Choroid plexus epithelial cell (primary cell): ENCODE results near the gene CELF2.

Experiments
- DNase-seq: peaks from one replicate; pipeline ENCODE4 v3.0.0-alpha.2; 2010; ENCODE audit warnings: low read depth
- H3K4me3 ChIP-seq: 2 replicates; pipeline ENCODE4 v1.5.1; 2011; ENCODE audit warnings: low read depth, mild to moderate bottlenecking, control low read depth, low read length, moderate library complexity
- TF ChIP-seq, protein P1 (sequence below): conservative IDR thresholded peaks from 2 replicates; pipeline ENCODE4 v1.5.1; 2011; ENCODE audit warnings: low read depth, mild to moderate bottlenecking, control low read depth, inconsistent platforms, low read length, moderate library complexity

CELF2 gene

DNA sequence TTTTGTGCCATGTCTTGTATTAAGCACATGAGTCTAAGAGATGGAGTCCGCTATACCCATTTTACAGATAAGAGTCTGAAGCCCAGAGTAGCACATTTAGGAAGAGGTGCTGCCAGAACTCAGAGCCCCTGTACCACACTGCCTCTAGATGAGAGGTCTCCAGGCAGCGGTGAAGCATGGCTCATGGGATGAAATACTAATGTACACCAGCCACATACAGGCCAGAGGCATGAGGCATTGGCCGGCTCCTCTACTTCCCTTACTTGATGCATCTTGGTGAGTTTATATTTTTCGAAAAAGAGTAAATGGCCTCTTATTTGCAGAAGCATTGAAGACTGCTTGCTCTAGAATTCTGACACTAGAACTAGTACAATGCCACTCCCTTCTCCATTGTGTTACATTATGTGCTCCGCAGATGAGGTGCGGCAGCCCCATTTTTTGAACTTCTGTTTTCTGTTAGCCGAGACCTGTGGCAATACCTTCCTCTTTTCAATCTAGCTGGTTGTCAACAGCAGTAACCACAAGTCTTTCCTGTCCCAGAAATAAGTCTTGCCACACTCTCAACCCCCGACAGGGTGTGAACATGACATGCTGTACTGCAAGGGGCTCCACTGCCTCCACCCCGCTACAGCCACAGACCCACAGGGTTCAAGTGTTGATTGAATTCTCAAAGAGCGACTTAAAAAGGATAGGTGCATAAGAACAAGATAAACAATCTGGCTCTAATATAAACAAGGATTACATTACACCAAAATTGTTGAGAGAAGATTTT is 145.3 kb downstream of the CELF2 start:
- no peak overlapping the region for H3K4me3 ChIP-seq
- TF ChIP-seq, protein P1, sequence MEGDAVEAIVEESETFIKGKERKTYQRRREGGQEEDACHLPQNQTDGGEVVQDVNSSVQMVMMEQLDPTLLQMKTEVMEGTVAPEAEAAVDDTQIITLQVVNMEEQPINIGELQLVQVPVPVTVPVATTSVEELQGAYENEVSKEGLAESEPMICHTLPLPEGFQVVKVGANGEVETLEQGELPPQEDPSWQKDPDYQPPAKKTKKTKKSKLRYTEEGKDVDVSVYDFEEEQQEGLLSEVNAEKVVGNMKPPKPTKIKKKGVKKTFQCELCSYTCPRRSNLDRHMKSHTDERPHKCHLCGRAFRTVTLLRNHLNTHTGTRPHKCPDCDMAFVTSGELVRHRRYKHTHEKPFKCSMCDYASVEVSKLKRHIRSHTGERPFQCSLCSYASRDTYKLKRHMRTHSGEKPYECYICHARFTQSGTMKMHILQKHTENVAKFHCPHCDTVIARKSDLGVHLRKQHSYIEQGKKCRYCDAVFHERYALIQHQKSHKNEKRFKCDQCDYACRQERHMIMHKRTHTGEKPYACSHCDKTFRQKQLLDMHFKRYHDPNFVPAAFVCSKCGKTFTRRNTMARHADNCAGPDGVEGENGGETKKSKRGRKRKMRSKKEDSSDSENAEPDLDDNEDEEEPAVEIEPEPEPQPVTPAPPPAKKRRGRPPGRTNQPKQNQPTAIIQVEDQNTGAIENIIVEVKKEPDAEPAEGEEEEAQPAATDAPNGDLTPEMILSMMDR = no peak
- DNase-seq = peak; percentile 10

DNA sequence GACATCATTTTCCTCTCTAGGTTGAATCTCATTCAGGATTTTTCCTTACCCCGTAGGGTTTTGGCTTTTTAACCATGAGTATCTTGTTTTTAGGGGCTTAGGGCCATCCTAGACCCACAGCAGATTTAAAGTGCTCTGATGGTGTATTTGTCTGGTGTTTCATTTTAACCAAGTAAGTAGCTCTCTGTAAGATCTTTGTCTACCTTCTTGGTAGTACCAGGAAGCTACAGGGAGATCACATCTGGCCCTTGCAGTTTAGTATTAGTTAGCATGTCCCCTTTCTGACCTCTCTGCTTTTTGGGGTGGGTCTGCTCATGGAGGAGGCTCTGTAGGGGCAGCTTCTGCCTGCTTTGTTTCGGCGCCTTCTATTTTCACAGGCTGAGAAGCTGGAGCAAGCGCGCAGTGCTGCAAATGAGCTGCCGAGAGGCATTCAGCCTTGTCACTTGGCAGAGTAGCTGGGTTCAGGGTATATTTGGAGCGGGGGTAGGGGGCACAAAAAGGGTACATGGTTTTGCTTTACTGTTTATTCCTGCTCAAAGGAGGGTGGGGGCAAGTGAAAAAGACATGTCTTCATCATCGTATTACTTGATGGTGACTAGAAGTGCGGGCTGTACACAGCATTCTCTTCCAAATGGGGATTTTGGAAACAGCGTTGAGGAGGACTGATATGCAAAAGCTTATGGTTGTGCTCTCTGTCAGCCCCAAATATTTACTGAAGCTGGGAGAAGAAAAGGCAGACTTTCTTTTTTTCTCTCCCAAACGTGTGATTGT is 146.3 kb downstream of the CELF2 start:
- DNase-seq = no peak
- TF ChIP-seq, protein P1 = no peak
- H3K4me3 ChIP-seq = no peak overlapping the region

- no peak overlapping the region for H3K4me3 ChIP-seq
- TF ChIP-seq, protein P1 = no peak
- DNase-seq = no peak
Observed at GRCh38 chr10:11164551-11164802, 146.8 kb downstream of the CELF2 start.

- peak overlapping the region; percentile 40 for H3K4me3 ChIP-seq
- TF ChIP-seq, protein P1 = no peak
- DNase-seq = peak; percentile 75
Observed at GRCh38 chr10:11164803-11165590, 147.3 kb downstream of the CELF2 start.

DNA sequence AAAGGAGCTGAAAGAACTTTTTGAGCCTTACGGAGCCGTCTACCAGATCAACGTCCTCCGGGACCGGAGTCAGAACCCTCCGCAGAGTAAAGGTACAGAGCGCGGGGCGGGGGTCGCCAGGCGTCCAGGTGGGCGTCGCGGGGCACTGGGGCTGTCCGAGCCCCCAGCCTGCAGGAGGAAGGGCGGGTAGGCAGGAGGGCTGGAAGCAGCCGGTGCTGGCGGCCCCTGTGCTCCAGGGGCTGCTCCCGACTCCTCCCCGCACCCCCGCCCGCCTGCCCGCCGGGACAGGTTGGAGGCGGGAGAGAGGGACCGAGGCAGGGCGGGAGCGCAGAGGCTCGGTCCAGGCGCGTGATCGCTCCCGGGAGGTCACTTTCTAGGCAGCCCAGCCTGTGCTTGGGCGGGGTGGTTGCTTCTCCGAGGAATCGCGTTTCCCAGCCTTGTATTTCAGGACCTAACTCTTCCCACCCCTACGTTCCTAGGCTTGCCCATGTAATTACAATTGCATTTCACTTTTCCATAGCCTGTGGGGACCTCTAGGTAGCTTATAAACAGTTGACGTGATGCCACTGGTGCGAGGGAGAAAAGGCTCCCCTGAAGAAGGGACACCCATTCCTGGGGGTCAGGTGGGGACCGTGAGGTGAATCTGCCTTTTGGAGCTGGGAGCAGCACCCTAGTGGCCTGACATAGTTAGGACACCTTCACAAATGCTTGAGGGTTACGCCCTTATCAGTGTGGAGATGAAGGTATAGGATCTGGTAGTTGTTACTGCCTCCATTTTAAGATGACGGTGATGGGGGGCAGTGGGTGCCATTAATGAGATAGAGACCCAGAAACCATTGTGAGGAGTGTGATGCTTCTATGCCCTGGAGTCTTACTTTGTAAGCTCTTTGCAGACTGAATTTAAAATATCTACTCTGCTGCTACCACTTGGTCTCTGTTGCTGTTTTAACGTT is 148.2 kb downstream of the CELF2 start:
- DNase-seq = peak; percentile 11
- H3K4me3 ChIP-seq = peak overlapping the region; percentile 40
- TF ChIP-seq, protein P1 = peak; percentile 41

DNA sequence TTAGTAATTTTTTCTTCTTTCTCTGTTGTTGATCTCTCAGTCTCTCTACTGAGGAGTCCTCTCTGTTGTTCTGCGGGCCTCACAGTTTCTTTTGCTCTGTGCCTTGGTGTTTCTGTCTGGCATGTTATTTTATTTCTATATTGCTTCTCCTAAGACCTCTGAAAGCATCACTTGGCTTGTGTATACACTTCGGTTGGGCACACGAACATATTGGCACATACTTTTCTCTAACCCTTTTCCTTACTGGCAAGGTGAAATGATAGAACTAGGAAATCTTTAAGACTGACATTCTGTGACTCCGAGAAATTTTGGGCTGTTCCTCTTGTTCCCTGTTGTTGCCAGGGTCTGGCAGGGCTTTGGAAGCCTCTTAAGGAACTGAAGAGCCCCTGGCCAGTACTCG is 148.9 kb downstream of the CELF2 start:
- no peak overlapping the region for H3K4me3 ChIP-seq
- TF ChIP-seq, protein P1 = no peak
- DNase-seq = no peak
